Left ventricle myocardium superior (tissue), 1 donor: ENCODE measurements around the gene SORL1. TPM values are rescaled to one million over a fixed set of nuclear protein-coding genes. Genes with fewer than 3 reads are reported as not detected.

Experiments used
- ATAC-seq: fragments of 200-7000 bp; cut with Tn5 transposase; one replicate; pipeline ENCODE4 v1.9.1; 2020; ENCODE audit warnings: mild to moderate bottlenecking, moderate library complexity
- DNase-seq: peaks from one replicate; pipeline ENCODE4 v3.0.0-alpha.2; 2020
- intact Hi-C: fragments of 100-400 bp; cut with micrococcal nuclease; formaldehyde crosslinking; loops from one replicate; pipeline ENCODE4 v1.11.0; 2022
- total RNA-seq: library from RNA; stranded (reverse); fragmentation: NEBNext Ultra II Directional; extraction: Animal tissue kit (Norgen Biotek cat#: 25700); gene quantifications from one replicate; pipeline ENCODE4 v1.2.1, GENCODE V29; 2021
- donor health status: DM: no; HTN: yes; CAD: no; lungs with severe emphysema.

Gene SORL1
- total RNA-seq, 1 donor from 2014 or later: 11.9 TPM

- DNase-seq (no peak), ATAC-seq (no peak)
- intact Hi-C loops: no loop called here
These were observed 98.3 kb downstream of the SORL1 start for GRCh38 chr11:121550247-121551030.

DNA sequence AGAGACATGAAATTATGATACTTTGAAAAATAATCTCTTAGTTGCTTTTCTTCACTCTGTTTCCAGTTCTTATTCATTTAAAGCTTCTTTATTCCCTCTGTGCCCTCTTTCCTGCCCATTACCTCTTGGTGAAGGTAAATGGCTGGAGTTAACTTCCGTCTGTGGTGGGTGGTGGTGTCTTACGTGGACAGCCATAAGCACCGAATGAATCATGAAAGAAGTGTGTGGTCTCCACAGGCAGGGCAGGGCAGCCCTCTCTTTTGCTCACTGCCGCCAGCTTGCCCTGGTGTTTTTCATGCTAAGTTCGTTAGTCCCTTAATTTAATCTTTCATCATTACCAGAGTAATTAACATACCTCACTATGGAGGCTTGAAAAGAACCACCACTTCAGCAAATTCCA is 99.3 kb downstream of the SORL1 start:
- ATAC-seq: no peak
- intact Hi-C loops: no loop called here
- no peak for DNase-seq

- intact Hi-C loops: no loop called here
- ATAC-seq (no peak), DNase-seq (no peak)
These were observed 100.0 kb downstream of the SORL1 start for GRCh38 chr11:121552154-121552553.

- DNase-seq (no peak), ATAC-seq (no peak)
- intact Hi-C loops: no loop called here
These were observed 100.5 kb downstream of the SORL1 start for GRCh38 chr11:121552644-121553043.

- DNase-seq: no peak
- ATAC-seq: no peak
- intact Hi-C loops: no loop called here
These were observed 101.3 kb downstream of the SORL1 start for GRCh38 chr11:121553389-121553788.

GRCh38 chr11:121553806-121554205 is 101.7 kb downstream of the SORL1 start:
- DNase-seq (no peak), ATAC-seq (no peak)

GRCh38 chr11:121554552-121554951 is 102.4 kb downstream of the SORL1 start:
- intact Hi-C loops: no loop called here
- DNase-seq: no peak
- ATAC-seq: no peak

More at GRCh38 chr11:121553806-121554205, 101.7 kb downstream of the SORL1 start:
- intact Hi-C loops: no loop called here

DNA sequence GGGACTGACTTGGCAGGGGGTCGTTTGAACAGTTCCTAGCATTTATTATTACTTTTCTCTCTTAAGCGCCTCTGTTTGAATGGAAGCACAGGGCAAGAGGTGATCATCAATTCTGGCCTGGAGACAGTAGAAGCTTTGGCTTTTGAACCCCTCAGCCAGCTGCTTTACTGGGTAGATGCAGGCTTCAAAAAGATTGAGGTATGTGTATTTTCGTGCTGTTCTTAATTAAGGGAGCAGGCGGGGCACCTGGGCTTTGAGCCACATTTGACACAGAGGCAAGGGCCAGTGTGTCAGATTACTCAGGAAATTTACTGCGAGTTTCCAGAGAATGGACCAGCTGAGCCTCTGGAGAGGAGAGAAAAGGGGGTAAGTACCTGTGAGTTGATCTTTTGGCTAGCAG is 103.0 kb downstream of the SORL1 start:
- DNase-seq: no peak
- no peak for ATAC-seq
- intact Hi-C loops: no loop called here

DNA sequence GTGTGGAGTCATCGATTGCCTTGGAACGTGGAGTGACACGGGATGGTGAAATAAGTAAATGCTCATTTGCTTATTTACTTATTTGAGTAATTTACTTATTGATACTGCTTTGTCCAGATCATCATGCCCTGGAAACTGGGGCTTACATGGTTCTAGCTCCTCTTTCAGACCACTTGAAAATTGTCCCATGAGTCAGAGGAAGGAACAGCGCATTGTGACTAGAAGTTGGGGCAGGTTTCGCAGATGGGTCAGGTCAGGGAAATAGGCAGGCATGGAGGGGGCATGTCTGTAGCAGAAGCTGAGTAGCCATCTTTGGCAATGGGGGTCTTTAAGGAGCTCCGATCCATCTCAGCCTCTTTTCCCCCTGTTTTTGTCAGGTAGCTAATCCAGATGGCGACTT is 104.8 kb downstream of the SORL1 start:
- ATAC-seq: no peak
- no peak for DNase-seq
- intact Hi-C loops: no loop called here

DNA sequence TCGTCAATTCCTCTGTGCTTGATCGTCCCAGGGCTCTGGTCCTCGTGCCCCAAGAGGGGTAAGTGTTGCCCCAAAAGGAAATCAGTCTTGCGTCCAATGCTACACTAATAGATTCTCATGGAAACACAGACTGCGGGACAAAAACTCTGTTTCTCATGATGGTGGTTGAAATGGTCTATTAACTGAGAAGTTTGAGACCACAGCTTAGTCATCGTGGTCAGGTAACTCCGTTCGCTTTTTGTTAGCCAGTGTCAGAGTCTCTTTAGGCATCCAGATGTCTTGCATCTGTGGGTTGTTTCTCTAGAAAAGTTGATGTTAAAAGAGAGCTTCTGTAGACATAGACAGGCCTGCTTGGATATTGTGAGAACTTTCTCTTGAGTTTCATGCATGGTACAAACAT is 105.2 kb downstream of the SORL1 start:
- ATAC-seq (no peak), DNase-seq (no peak)
- intact Hi-C loops: no loop called here

DNA sequence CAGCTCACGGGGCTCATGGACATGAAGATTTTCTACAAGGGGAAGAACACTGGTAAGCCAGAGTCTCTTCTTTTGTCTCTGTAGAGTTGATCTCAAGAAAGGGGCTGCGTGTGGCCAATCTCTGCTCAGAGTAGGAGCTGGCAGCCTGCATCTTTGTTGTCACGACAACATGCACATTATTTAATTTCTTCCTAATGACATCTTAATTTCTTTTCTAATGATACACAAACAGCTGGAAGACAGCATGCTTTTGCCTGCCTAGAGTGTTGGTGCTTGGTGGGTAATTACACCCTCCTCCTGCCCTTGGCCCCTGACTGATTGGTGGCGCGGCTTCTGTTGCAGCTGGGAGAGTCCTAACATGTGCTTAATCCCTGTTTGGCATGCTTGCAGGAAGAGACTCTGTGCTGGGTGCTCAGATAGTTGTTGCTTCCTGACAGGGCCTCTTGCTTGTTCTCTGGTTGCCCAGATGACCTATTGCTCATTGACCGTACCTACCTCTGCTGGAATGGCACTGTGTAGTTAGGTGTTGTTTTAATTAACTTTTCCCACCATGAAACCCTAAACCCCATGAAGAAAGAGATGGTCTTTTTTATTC is 107.6 kb downstream of the SORL1 start:
- no peak for ATAC-seq

GRCh38 chr11:121560236-121560635 is 108.1 kb downstream of the SORL1 start:
- ATAC-seq: no peak

More for the DNA sequence above, 107.6 kb downstream of the SORL1 start:
- no peak for DNase-seq
- intact Hi-C loops: no loop called here

DNA sequence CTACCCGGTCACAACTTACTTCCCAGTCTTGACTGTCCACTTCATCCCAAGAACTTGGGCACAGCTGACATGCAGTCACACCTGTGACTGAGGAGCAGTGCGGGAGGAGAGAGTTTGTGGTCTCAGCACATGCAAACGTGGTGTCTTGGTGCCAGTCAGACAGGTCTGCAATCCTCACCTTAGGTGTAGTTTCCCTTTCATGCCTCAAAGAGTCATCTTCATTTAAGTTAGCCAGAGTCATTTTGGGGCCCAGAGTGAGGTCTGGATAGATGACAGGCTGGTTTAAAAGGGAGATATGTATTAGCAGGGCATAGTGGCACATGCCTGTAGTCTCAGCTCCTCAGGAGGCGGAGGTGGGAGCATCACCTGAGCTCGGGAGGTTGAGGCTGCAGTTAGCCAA is 109.1 kb downstream of the SORL1 start:
- ATAC-seq: no peak
- intact Hi-C loops: no loop called here
- no peak for DNase-seq

More at GRCh38 chr11:121560236-121560635, 108.1 kb downstream of the SORL1 start:
- intact Hi-C loops: no loop called here
- DNase-seq: no peak

GRCh38 chr11:121561716-121562115 is 109.6 kb downstream of the SORL1 start:
- DNase-seq (no peak), ATAC-seq (no peak)
- intact Hi-C loops: no loop called here

- DNase-seq (no peak), ATAC-seq (no peak)
- intact Hi-C loops: no loop called here
These were observed 110.9 kb downstream of the SORL1 start for GRCh38 chr11:121563003-121563402.

DNA sequence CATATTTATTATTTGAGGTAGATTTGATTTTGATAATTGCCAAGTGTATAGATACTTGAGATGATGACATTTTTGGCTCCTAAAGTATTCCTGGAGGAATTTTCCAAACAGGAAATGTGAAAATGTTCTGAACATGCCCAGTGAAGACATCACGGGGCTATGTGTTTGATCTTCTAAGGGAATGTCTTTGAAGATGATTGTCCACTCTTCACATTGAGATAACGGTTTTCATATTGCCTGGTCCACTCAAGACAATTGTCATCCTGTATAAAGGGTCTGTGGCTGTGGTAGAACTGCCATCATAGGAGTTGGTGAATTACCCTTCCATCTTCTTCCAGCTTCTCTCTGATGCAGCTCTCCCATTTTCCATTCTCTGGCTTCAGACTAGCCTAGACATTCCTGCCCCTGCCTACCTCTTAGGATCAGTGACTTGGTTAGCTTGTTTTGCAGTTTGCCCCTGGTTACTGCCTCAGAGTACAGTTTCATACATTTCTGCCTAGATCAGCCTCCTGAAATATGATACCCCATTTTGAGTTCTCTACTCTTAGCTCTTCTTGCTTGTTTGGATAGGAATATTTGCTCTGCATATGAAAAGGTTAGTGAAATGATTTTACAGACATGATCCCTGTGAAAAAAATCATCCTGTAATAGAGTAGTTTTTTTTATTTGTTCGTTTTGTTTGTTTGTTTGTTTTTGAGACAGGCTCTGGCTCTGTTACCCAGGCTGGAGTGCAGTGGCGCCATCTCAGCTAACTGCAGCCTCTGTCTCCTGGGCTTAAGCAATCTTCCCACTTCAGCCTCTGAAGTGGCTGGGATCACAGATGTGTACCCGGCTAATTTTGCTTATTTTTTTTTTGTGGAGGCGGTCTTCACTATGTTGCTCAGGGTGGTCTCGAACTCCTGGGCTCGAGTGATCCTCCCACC is 112.0 kb downstream of the SORL1 start:
- intact Hi-C loops: no loop called here
- ATAC-seq (no peak), DNase-seq (no peak)

GRCh38 chr11:121564948-121565684 is 113.0 kb downstream of the SORL1 start:
- intact Hi-C loops: no loop called here
- DNase-seq: no peak
- no peak for ATAC-seq

DNA sequence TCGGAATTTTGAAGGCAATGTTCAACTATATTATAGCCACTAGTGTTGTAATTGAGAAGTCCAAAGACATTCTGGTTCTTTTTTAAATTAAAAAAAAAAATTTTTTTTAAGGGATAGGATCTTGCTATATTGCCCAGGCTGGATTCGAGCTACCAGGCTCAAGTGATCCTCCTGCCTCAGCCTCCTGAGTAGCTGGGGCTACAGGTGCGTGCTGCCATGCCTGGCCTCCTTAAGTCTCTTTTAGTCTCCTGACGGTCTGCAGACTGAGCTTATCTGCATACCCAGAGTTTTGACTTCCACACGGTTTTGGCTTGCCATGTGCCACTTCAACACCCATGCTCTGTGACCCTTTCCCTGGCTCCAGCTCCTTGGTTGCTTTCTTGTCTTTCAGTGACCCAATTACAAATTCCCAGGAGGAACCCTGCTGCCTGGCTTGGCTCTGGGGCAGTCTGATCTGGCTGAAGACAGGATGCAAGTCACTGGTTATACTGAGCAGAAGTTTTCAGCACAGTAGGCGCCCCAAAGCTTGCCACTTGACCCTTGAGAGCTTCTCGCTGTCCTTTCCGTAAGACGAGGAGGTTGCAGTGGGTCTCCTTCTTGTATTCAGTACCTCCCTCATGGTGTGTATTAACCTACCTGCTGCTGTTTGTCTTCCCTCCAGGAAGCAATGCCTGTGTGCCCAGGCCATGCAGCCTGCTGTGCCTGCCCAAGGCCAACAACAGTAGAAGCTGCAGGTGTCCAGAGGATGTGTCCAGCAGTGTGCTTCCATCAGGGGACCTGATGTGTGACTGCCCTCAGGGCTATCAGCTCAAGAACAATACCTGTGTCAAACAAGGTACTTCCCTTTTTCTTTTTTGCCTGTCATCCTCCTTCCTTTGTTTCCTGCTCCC is 114.4 kb downstream of the SORL1 start:
- no peak for ATAC-seq

More for the DNA sequence above, 114.4 kb downstream of the SORL1 start:
- no peak for DNase-seq
- intact Hi-C loops: no loop called here
